Measurements from ENCODE around the gene ATG9A.

The ATG9A gene

GRCh38 chr2:219225350-219225749 is 4.1 kb downstream of the ATG9A start:
- no peak overlapping the region for H3K27ac ChIP-seq (ENCODE audit: low read depth, low read length)
- TF ChIP-seq CTCF (IDR thresholded peaks at IDR 0.05; ENCODE audit: insufficient read depth, low read length, poor library complexity, severe bottlenecking) (no peak), EZH2phosphoT487 (conservative IDR thresholded peaks at IDR 0.05; ENCODE audit: low read length) (no peak)
- H3K9ac ChIP-seq (ENCODE audit: low read length): no peak overlapping the region
- no peak overlapping the region for H2AFZ ChIP-seq (ENCODE audit: low read depth, low read length, severe bottlenecking)
- no peaks in the 10 kb centered on the region for H3K9me3 ChIP-seq (ENCODE audit: insufficient read depth, low read length)
- H4K20me1 ChIP-seq (ENCODE audit: low read depth, low read length): no peaks in the 10 kb centered on the region
- no peak overlapping the region for H3K4me2 ChIP-seq (ENCODE audit: low read depth, low read length, poor library complexity, severe bottlenecking)
- no peaks in the 10 kb centered on the region for H3K27me3 ChIP-seq (ENCODE audit: low read length)
- H3F3A ChIP-seq (ENCODE audit: insufficient read depth): no peaks in the 10 kb centered on the region
- H3K79me2 ChIP-seq (ENCODE audit: insufficient read depth, low read length): peaks cover 24% of the 10 kb centered on the region
- no peaks in the 10 kb centered on the region for H3K36me3 ChIP-seq (ENCODE audit: low read length)
- no peaks in the 10 kb centered on the region for H3K9me2 ChIP-seq (replicated peaks; ENCODE audit: insufficient read depth, low read length)
- no peak overlapping the region for H3K4me3 ChIP-seq (ENCODE audit: insufficient read depth, low read length, poor library complexity, severe bottlenecking)

- no peak overlapping the region for H2AFZ ChIP-seq (ENCODE audit: low read depth, low read length, severe bottlenecking)
- no peak overlapping the region for H3K27ac ChIP-seq (ENCODE audit: low read depth, low read length)
- no peak overlapping the region for H3K4me3 ChIP-seq (ENCODE audit: insufficient read depth, low read length, poor library complexity, severe bottlenecking)
- no peaks in the 10 kb centered on the region for H3K9me3 ChIP-seq (ENCODE audit: insufficient read depth, low read length)
- no peaks in the 10 kb centered on the region for H3K9me2 ChIP-seq (replicated peaks; ENCODE audit: insufficient read depth, low read length)
- H3K36me3 ChIP-seq (ENCODE audit: low read length): no peaks in the 10 kb centered on the region
- no peak overlapping the region for H3K9ac ChIP-seq (ENCODE audit: low read length)
- H3K27me3 ChIP-seq (ENCODE audit: low read length): no peaks in the 10 kb centered on the region
- TF ChIP-seq EZH2phosphoT487 (conservative IDR thresholded peaks at IDR 0.05; ENCODE audit: low read length): no peak
- no peak for TF ChIP-seq CTCF (IDR thresholded peaks at IDR 0.05; ENCODE audit: insufficient read depth, low read length, poor library complexity, severe bottlenecking)
- no peaks in the 10 kb centered on the region for H4K20me1 ChIP-seq (ENCODE audit: low read depth, low read length)
- no peak overlapping the region for H3K4me2 ChIP-seq (ENCODE audit: low read depth, low read length, poor library complexity, severe bottlenecking)
- H3F3A ChIP-seq (ENCODE audit: insufficient read depth): no peaks in the 10 kb centered on the region
- H3K79me2 ChIP-seq (ENCODE audit: insufficient read depth, low read length): peaks cover 17% of the 10 kb centered on the region
Measured at GRCh38 chr2:219223831-219224610, 5.4 kb downstream of the ATG9A start.

GRCh38 chr2:219221957-219222518 is 7.4 kb downstream of the ATG9A start:
- no peak overlapping the region for H2AFZ ChIP-seq (ENCODE audit: low read depth, low read length, severe bottlenecking)
- no peak overlapping the region for H3K4me2 ChIP-seq (ENCODE audit: low read depth, low read length, poor library complexity, severe bottlenecking)
- no peak overlapping the region for H3K27ac ChIP-seq (ENCODE audit: low read depth, low read length)
- no peaks in the 10 kb centered on the region for H3K36me3 ChIP-seq (ENCODE audit: low read length)
- H4K20me1 ChIP-seq (ENCODE audit: low read depth, low read length): no peaks in the 10 kb centered on the region
- no peak overlapping the region for H3K4me3 ChIP-seq (ENCODE audit: insufficient read depth, low read length, poor library complexity, severe bottlenecking)
- no peaks in the 10 kb centered on the region for H3K9me3 ChIP-seq (ENCODE audit: insufficient read depth, low read length)
- TF ChIP-seq EZH2phosphoT487 (conservative IDR thresholded peaks at IDR 0.05; ENCODE audit: low read length) (no peak), CTCF (IDR thresholded peaks at IDR 0.05; ENCODE audit: insufficient read depth, low read length, poor library complexity, severe bottlenecking) (no peak)
- H3K27me3 ChIP-seq (ENCODE audit: low read length): no peaks in the 10 kb centered on the region
- no peak overlapping the region for H3K9ac ChIP-seq (ENCODE audit: low read length)
- no peaks in the 10 kb centered on the region for H3F3A ChIP-seq (ENCODE audit: insufficient read depth)
- no peaks in the 10 kb centered on the region for H3K9me2 ChIP-seq (replicated peaks; ENCODE audit: insufficient read depth, low read length)
- no peaks in the 10 kb centered on the region for H3K79me2 ChIP-seq (ENCODE audit: insufficient read depth, low read length)

Measured in SU-DHL-6 (cell line).